ENCODE results near the gene CADM2.

CADM2 gene

GRCh38 chr3:85725809-85726208 is 767.0 kb downstream of the CADM2 start:
- Histone ChIP-seq H3K36me3 (ENCODE audit: control insufficient read depth, low read length) (no peaks in the 10 kb centered on the region), H3K4me3 (ENCODE audit: low read length) (no peak overlapping the region), H3K4me2 (ENCODE audit: low read length) (no peak overlapping the region), H3K27me3 (ENCODE audit: control insufficient read depth, low read length) (no peaks in the 10 kb centered on the region), H3K9me2 (replicated peaks; ENCODE audit: control insufficient read depth, low read length) (no peaks in the 10 kb centered on the region; the same call in 1 of the 2 replicates), H3K9me3 (ENCODE audit: control insufficient read depth, insufficient read depth, low read length) (no peaks in the 10 kb centered on the region), H3K27ac (ENCODE audit: low read depth, low read length) (no peak overlapping the region), H3F3A (ENCODE audit: control insufficient read depth, insufficient read depth) (no peaks in the 10 kb centered on the region), H4K20me1 (ENCODE audit: control insufficient read depth, insufficient read depth, low read depth, low read length) (no peaks in the 10 kb centered on the region), H3K4me1 (ENCODE audit: control insufficient read depth, low read length) (no peaks in the 10 kb centered on the region), H3K79me2 (ENCODE audit: control insufficient read depth, low read length) (no peaks in the 10 kb centered on the region)
- TF ChIP-seq CTCF (IDR thresholded peaks at IDR 0.05; ENCODE audit: low read depth, low read length, poor library complexity, severe bottlenecking): no peak
- no peak for TF ChIP-seq EZH2phosphoT487 (IDR thresholded peaks at IDR 0.05; ENCODE audit: borderline replicate concordance, low read length)

GRCh38 chr3:85726241-85726640 is 767.5 kb downstream of the CADM2 start:
- H3K36me3 ChIP-seq (ENCODE audit: control insufficient read depth, low read length): no peaks in the 10 kb centered on the region
- no peaks in the 10 kb centered on the region for H3K9me3 ChIP-seq (ENCODE audit: control insufficient read depth, insufficient read depth, low read length)
- no peaks in the 10 kb centered on the region; the same call in 1 of the 2 replicates for H3K9me2 ChIP-seq (replicated peaks; ENCODE audit: control insufficient read depth, low read length)
- no peaks in the 10 kb centered on the region for H3K79me2 ChIP-seq (ENCODE audit: control insufficient read depth, low read length)
- TF ChIP-seq EZH2phosphoT487 (IDR thresholded peaks at IDR 0.05; ENCODE audit: borderline replicate concordance, low read length) (no peak), CTCF (IDR thresholded peaks at IDR 0.05; ENCODE audit: low read depth, low read length, poor library complexity, severe bottlenecking) (no peak)
- H3F3A ChIP-seq (ENCODE audit: control insufficient read depth, insufficient read depth): no peaks in the 10 kb centered on the region
- no peak overlapping the region for H3K4me3 ChIP-seq (ENCODE audit: low read length)
- no peaks in the 10 kb centered on the region for H4K20me1 ChIP-seq (ENCODE audit: control insufficient read depth, insufficient read depth, low read depth, low read length)
- H3K27ac ChIP-seq (ENCODE audit: low read depth, low read length): no peak overlapping the region
- H3K4me1 ChIP-seq (ENCODE audit: control insufficient read depth, low read length): no peaks in the 10 kb centered on the region
- H3K27me3 ChIP-seq (ENCODE audit: control insufficient read depth, low read length): no peaks in the 10 kb centered on the region
- no peak overlapping the region for H3K4me2 ChIP-seq (ENCODE audit: low read length)

- no peaks in the 10 kb centered on the region for H3K9me2 ChIP-seq (replicated peaks; ENCODE audit: control insufficient read depth, low read length)
- no peaks in the 10 kb centered on the region for H3K36me3 ChIP-seq (ENCODE audit: control insufficient read depth, low read length)
- no peaks in the 10 kb centered on the region for H3K4me1 ChIP-seq (ENCODE audit: control insufficient read depth, low read length)
- TF ChIP-seq CTCF (IDR thresholded peaks at IDR 0.05; ENCODE audit: low read depth, low read length, poor library complexity, severe bottlenecking) (no peak), EZH2phosphoT487 (IDR thresholded peaks at IDR 0.05; ENCODE audit: borderline replicate concordance, low read length) (no peak)
- H3K27ac ChIP-seq (ENCODE audit: low read depth, low read length): no peak overlapping the region
- no peaks in the 10 kb centered on the region for H3K27me3 ChIP-seq (ENCODE audit: control insufficient read depth, low read length)
- no peak overlapping the region for H3K4me3 ChIP-seq (ENCODE audit: low read length)
- no peaks in the 10 kb centered on the region for H3F3A ChIP-seq (ENCODE audit: control insufficient read depth, insufficient read depth)
- no peaks in the 10 kb centered on the region for H3K79me2 ChIP-seq (ENCODE audit: control insufficient read depth, low read length)
- H3K4me2 ChIP-seq (ENCODE audit: low read length): no peak overlapping the region
- H3K9me3 ChIP-seq (ENCODE audit: control insufficient read depth, insufficient read depth, low read length): no peaks in the 10 kb centered on the region
- no peaks in the 10 kb centered on the region for H4K20me1 ChIP-seq (ENCODE audit: control insufficient read depth, insufficient read depth, low read depth, low read length)
Observed at GRCh38 chr3:85737846-85738245, 779.1 kb downstream of the CADM2 start.

- Histone ChIP-seq H3K27ac (ENCODE audit: low read depth, low read length) (no peak overlapping the region), H3K4me3 (ENCODE audit: low read length) (no peak overlapping the region), H3K27me3 (ENCODE audit: control insufficient read depth, low read length) (no peaks in the 10 kb centered on the region), H3K9me2 (replicated peaks; ENCODE audit: control insufficient read depth, low read length) (no peaks in the 10 kb centered on the region), H3F3A (ENCODE audit: control insufficient read depth, insufficient read depth) (no peaks in the 10 kb centered on the region), H4K20me1 (ENCODE audit: control insufficient read depth, insufficient read depth, low read depth, low read length) (no peaks in the 10 kb centered on the region), H3K9me3 (ENCODE audit: control insufficient read depth, insufficient read depth, low read length) (no peaks in the 10 kb centered on the region), H3K4me1 (ENCODE audit: control insufficient read depth, low read length) (no peaks in the 10 kb centered on the region), H3K4me2 (ENCODE audit: low read length) (no peak overlapping the region), H3K79me2 (ENCODE audit: control insufficient read depth, low read length) (no peaks in the 10 kb centered on the region), H3K36me3 (ENCODE audit: control insufficient read depth, low read length) (no peaks in the 10 kb centered on the region)
- TF ChIP-seq EZH2phosphoT487 (IDR thresholded peaks at IDR 0.05; ENCODE audit: borderline replicate concordance, low read length): no peak
- no peak for TF ChIP-seq CTCF (IDR thresholded peaks at IDR 0.05; ENCODE audit: low read depth, low read length, poor library complexity, severe bottlenecking)
Observed at GRCh38 chr3:85740561-85740960, 781.8 kb downstream of the CADM2 start.

Measured in DOHH2 (cell line).